Left colon (tissue), 2 donors: ENCODE data around the gene OSR1. TPM values are rescaled to one million over a fixed set of nuclear protein-coding genes. Genes with fewer than 3 reads are reported as not detected.
"Not testable (repeated sequence)": the region's sequence is repeated elsewhere in the genome, so short reads cannot be mapped to it uniquely, and the experiment has no call there.

Source experiments
- ATAC-seq: fragments of 200-7000 bp; cut with Tn5 transposase; one replicate; pipeline ENCODE4 v1.9.1; 2020; ENCODE audit warnings: mild to moderate bottlenecking, moderate library complexity
- DNase-seq, 2 donors: peaks; one replicate each; pipeline ENCODE4 v3.0.0-alpha.2; 2020
- intact Hi-C, 2 donors: fragments of 100-400 bp; cut with DNase I in 1 of 2; cut with micrococcal nuclease in 1 of 2; formaldehyde crosslinking; loops; one replicate each; pipeline versions ENCODE4 v1.11.2 to v1.14.0; 2022; cut with DNase I, micrococcal nuclease
- microRNA-seq, 2 donors: library from miRNA; unstranded; fragments of <30 nt; microRNA quantifications; one replicate each; pipeline versions ENCODE4 v1.1.0 to v1.2.0, GENCODE V29; 2020
- total RNA-seq, 2 donors: library from RNA; stranded (reverse); fragmentation: NEBNext Ultra II Directional; extraction: Animal tissue kit (Norgen Biotek cat#: 25700); gene quantifications; one replicate each; pipeline ENCODE4 v1.2.1, GENCODE V29; 2021
- donor health status: DM: no; HTN: no; CAD: no.
- donor health status: DM: yes; HTN: yes; CAD: no.

OSR1 gene
- total RNA-seq, 2 donors from 2014 or later: 1.3 to 4.1 TPM

- intact Hi-C loops, DNase-seq: not testable (repeated sequence)
- peak; percentile 93 for ATAC-seq
These were observed 52.9 kb downstream of the OSR1 start for GRCh38 chr2:19305400-19306055.

- ATAC-seq (no peak), DNase-seq (no peak)
- intact Hi-C loops: no loop called here
These were observed 56.7 kb downstream of the OSR1 start for GRCh38 chr2:19301706-19302105.

Small RNAs within 50 kb of the gene (microRNA-seq; reads per million reads assigned to microRNA genes)
- gene MIR4757: 0 to 1.1 reads per million in 2 donors
